Frontal cortex (tissue), 4 donors: ENCODE measurements around the gene SEC16A. TPM values are rescaled to one million over a fixed set of nuclear protein-coding genes. Genes with fewer than 3 reads are reported as not detected.
"Not testable (repeated sequence)": the region's sequence is repeated elsewhere in the genome, so short reads cannot be mapped to it uniquely, and the experiment has no call there.

Source experiments
- DNase-seq, 2 donors: peaks; one replicate each; pipeline ENCODE4 v3.0.0; 2012; ENCODE audit warnings: low spot score in 2 of 2
- FAIRE-seq: peaks from 2 replicates; lab custom pipeline; 2012; peaks lifted over from hg19 to GRCh38; lab: Jason Lieb, UNC
- total RNA-seq: library from RNA; depleted of rRNA; stranded (reverse); fragments of >200 nt; gene quantifications from one replicate; pipeline ENCODE4 v1.2.3, GENCODE V29; 2014
- donor health status: control.
- donor health status: control.
- donor health status: control.

Gene SEC16A
- total RNA-seq, 1 donor from 2014 or later = 9.0 TPM

GRCh38 chr9:136431782-136432350 is 51.0 kb downstream of the SEC16A start:
- FAIRE-seq = no peak
- no peak for DNase-seq

GRCh38 chr9:136430588-136431234 is 52.1 kb downstream of the SEC16A start:
- DNase-seq (no peak), FAIRE-seq (no peak)

- no peak for DNase-seq
- FAIRE-seq = no peak
Measured at GRCh38 chr9:136429683-136430491, 53.0 kb downstream of the SEC16A start.

- DNase-seq (no peak), FAIRE-seq (no peak)
Measured at GRCh38 chr9:136429075-136429628, 53.7 kb downstream of the SEC16A start.

- DNase-seq (no peak), FAIRE-seq (no peak)
Measured at GRCh38 chr9:136426787-136427186, 56.1 kb downstream of the SEC16A start.

DNA sequence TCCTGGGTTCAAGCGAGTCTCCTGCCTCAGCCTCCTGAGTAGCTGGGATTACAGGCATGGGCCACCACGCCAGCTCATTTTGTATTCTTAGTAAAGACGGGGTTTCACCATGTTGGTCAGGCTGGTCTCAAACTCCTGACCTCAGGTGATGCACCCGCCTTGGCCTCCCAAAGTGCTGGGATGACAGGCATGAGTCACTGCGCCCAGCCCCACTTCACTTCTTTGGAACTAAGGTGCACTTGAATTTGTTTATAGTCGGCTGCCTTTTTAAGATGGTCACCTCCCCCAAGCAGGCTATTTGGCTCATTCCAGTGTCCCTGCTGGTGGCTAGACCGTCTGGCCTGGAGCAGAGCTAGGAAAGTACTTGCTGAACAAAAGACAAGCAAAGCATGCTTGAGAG is 57.5 kb downstream of the SEC16A start:
- not testable (repeated sequence) for FAIRE-seq, DNase-seq

- no peak for DNase-seq
Measured at GRCh38 chr9:136424750-136425362, 58.0 kb downstream of the SEC16A start.

DNA sequence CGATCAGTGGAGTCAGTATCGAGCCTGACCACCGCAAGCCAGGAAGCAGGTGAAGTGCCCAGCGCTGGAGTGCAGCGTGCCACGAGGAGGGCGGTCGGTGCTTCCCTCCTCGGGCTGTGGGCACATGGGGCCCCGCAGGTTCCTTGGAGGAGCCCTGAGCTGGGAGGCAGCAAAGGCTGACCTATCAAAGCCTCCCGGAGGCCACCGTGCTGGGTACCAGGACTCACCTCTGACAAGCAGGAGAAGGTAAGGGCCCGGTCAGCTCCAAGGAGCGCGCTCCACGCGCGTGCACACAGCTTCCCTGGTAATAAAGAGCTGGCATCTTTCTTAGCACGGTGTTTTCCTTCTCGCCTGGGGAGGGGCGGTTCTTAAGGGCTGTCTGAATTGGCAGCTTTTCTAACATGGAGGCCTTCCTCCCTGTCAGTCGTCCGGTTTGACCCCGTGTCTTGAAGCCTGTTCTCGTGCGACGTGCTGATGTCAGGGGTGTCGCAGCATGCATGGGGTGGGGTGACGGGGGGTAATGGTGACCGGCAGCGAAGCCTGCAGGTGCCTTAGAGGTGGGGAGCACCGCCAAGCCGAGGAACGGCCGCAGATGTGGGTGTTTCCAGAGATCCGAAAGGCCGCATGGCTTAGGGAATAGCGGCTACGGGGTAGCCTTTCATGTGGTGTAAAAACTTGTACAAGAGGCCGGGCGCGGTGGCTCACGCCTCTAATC is 59.3 kb downstream of the SEC16A start:
- DNase-seq (no peak), FAIRE-seq (no peak)

More at GRCh38 chr9:136424750-136425362, 58.0 kb downstream of the SEC16A start:
- no peak for FAIRE-seq

GRCh38 chr9:136422876-136423275 is 60.0 kb downstream of the SEC16A start:
- FAIRE-seq (no peak), DNase-seq (no peak)

GRCh38 chr9:136421791-136422190 is 61.0 kb downstream of the SEC16A start:
- no peak for DNase-seq
- FAIRE-seq = no peak

DNA sequence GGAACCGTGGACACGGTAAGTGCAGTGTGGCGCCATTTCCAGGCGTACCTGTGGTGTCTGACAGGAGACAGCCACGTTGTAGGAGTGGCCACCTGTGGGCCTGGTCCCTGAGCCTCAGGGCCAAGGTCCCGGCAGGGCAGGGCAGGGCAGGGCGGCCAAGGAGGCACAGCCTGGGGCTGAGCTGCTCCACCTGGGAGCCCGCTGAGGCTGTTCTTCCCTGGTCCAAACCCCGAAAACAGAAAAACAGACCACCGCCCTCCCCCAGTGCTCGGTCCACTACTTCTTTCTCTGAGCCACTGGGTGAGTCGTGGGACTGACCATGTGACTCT is 63.8 kb downstream of the SEC16A start:
- FAIRE-seq (no peak), DNase-seq (no peak)

DNA sequence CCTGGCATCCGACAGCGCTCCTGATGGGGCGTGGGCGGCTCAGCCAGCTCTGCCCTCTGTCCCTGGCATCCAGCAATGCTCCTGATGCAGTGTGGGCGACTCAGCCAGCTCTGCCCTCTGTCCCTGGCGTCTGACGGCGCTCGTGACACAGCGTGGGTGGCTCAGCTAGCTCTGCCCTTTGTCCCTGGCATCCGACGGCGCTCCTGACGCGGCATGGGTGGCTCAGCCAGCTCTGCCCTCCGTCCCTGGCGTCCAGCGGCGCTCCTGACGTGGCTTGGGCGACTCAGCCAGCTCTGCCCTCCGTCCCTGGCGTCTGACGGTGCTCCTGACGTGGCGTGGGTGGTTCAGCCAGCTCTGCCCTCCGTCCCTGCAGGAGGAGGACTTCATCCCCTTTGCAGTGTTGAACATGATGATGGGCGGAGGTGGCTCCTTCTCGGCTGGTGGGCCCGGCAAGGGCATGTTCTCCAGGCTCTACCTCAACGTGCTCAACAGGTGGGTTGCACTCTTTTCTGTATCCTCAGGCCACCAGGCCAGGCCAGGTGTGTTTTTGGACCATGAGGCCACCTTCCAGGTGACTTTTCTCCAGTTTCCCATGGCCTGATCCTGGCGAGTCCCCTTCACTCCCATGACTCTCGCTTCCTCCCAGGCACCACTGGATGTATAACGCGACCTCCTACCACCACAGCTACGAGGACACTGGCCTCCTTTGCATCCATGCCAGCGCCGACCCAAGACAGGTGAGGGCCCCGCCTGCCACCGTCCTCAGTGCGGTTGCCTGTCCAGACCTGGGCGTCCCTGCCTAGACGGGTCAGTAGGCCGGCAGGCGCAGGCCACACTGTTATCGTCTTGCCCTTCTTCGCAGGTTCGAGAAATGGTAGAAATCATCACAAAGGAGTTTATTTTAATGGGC is 64.4 kb downstream of the SEC16A start:
- DNase-seq (no peak), FAIRE-seq (no peak)

- DNase-seq (no peak), FAIRE-seq (no peak)
Measured at GRCh38 chr9:136416914-136417313, 65.9 kb downstream of the SEC16A start.

- FAIRE-seq = no peak
- DNase-seq = no peak
Measured at GRCh38 chr9:136416427-136416826, 66.4 kb downstream of the SEC16A start.

- DNase-seq (no peak), FAIRE-seq (no peak)
Measured at GRCh38 chr9:136412962-136413361, 69.9 kb downstream of the SEC16A start.

- DNase-seq (no peak), FAIRE-seq (no peak)
Measured at GRCh38 chr9:136411378-136411777, 71.5 kb downstream of the SEC16A start.

- DNase-seq = peak; percentile 99 to 100
- FAIRE-seq = no peak
Measured at GRCh38 chr9:136410500-136411287, 72.1 kb downstream of the SEC16A start, which contains the start of the genes ENTR1 and PMPCA. Gene ENTR1, minus strand, starts transcription at chr9:136410614. Its CDS starts 217 bp downstream, at chr9:136410397. Gene PMPCA, plus strand, starts transcription at chr9:136410658. Its CDS starts 11 bp downstream, at chr9:136410669.
